Loucy (cell line): ENCODE measurements around the gene CD74.
"Not testable (repeated sequence)": the region's sequence is repeated elsewhere in the genome, so short reads cannot be mapped to it uniquely, and the experiment has no call there.

ENCODE experiments used
- H2AFZ ChIP-seq: fragments of 200-600 bp; sonication (generic); 2 replicates; pipeline ENCODE4 v1.6.0; 2016; ENCODE audit warnings: antibody characterized with exemption, mild to moderate bottlenecking, low read length, moderate library complexity
- H3F3A ChIP-seq: fragments of 200-600 bp; 2 replicates; pipeline ENCODE4 v1.6.0; 2016; ENCODE audit warnings: antibody characterized with exemption, low read depth, mild to moderate bottlenecking
- H3K27me3 ChIP-seq: fragments of 200-600 bp; sonication (generic); 2 replicates; pipeline ENCODE4 v1.6.1; 2014; ENCODE audit warnings: low read length, mild to moderate bottlenecking; ENCODE audit not compliant: insufficient read depth, poor library complexity, severe bottlenecking
- H3K36me3 ChIP-seq: fragments of 200-600 bp; sonication (generic); 2 replicates; pipeline ENCODE4 v1.6.1; 2016; ENCODE audit warnings: low read length; ENCODE audit not compliant: insufficient read depth
- H3K4me1 ChIP-seq: fragments of 200-600 bp; sonication (generic); 2 replicates; pipeline ENCODE4 v1.5.1; 2014; ENCODE audit warnings: low read length, mild to moderate bottlenecking; ENCODE audit not compliant: insufficient read depth, poor library complexity, severe bottlenecking
- H3K4me2 ChIP-seq: fragments of 200-600 bp; sonication (generic); 2 replicates; pipeline ENCODE4 v1.6.0; 2014; ENCODE audit warnings: antibody characterized with exemption, low read length, low read depth, mild to moderate bottlenecking; ENCODE audit not compliant: poor library complexity, severe bottlenecking
- H3K4me3 ChIP-seq: fragments of 200-600 bp; sonication (generic); 2 replicates; pipeline ENCODE4 v1.5.1; 2014; ENCODE audit warnings: low read length, mild to moderate bottlenecking, mixed read lengths; ENCODE audit not compliant: poor library complexity, severe bottlenecking
- H3K79me2 ChIP-seq: fragments of 200-600 bp; sonication (generic); 2 replicates; pipeline ENCODE4 v1.6.1; 2014; ENCODE audit warnings: low read length; ENCODE audit not compliant: insufficient read depth
- H3K9ac ChIP-seq: fragments of 200-600 bp; sonication (generic); 2 replicates; pipeline ENCODE4 v1.6.0; 2014; ENCODE audit warnings: mild to moderate bottlenecking, low read depth, low read length, moderate library complexity; ENCODE audit not compliant: poor library complexity, severe bottlenecking
- H3K9me2 ChIP-seq: fragments of 200-600 bp; sonication (generic); replicated peaks from 2 replicates; pipeline ENCODE4 v1.6.1; 2016; ENCODE audit warnings: low read depth, low read length, mixed read lengths
- H3K9me3 ChIP-seq: fragments of 200-600 bp; sonication (generic); 2 replicates; pipeline ENCODE4 v1.6.1; 2014; ENCODE audit warnings: mild to moderate bottlenecking, antibody characterized with exemption, low read length, low read depth; ENCODE audit not compliant: insufficient read depth
- H4K20me1 ChIP-seq: fragments of 200-600 bp; sonication (generic); 2 replicates; pipeline ENCODE4 v1.6.0; 2014; ENCODE audit warnings: antibody characterized with exemption, low read length, mild to moderate bottlenecking; ENCODE audit not compliant: insufficient read depth, poor library complexity, severe bottlenecking
- CTCF ChIP-seq: fragments of 200-600 bp; sonication (generic); conservative IDR thresholded peaks from 2 replicates; pipeline ENCODE4 v1.5.1; 2014; ENCODE audit warnings: mild to moderate bottlenecking, antibody characterized with exemption, low read length
- EZH2phosphoT487 ChIP-seq: fragments of 200-600 bp; IDR thresholded peaks from 2 replicates; pipeline ENCODE4 v1.6.1; 2018; ENCODE audit warnings: antibody characterized with exemption, mild to moderate bottlenecking, moderate library complexity, borderline replicate concordance

CD74 gene

DNA sequence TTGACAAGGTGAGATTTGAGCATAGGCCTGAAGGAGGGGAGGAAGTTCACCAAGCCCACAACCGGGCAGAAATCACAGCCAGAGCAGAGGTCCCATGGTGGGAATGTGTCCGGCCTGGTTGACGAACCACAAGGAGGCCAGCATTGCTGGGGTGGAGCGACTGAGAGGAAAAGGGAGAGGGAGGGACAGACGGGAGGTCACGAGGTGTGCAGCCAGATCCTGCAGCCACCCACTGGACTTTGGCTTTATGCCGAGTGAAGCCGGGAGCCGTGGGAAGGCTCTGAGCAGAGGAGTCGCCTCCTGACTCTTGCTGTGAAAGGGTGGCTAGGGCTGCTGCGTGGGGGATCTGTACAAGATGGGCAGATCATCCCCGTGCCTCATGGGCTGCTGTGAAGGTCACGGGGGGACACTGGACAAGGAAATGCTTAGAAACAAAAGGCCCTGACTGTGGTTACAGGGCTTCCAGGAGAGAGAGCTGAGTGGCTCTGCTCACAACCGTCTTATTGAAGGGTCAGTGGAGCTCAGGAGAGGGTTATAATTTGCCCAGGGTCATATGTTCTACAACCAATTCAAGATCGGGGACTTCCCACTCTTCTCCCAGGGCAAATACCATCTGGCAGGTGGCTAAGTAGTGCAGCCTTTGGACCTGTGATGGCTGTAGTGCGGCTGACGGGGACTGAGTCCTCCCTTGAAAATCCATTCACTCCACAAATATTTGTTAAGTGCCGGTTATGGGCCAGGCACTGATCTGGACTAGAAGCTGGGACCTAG is 15.6 kb upstream of the CD74 start:
- TF ChIP-seq EZH2phosphoT487 (no peak), CTCF (no peak)
- H3K9ac ChIP-seq, result no peak overlapping the region
- no peaks in the 10 kb centered on the region for H3K36me3 ChIP-seq
- no peaks in the 10 kb centered on the region for H3F3A ChIP-seq
- no peaks in the 10 kb centered on the region for H3K4me1 ChIP-seq
- H3K4me3 ChIP-seq, result no peak overlapping the region
- no peaks in the 10 kb centered on the region for H3K9me2 ChIP-seq
- no peaks in the 10 kb centered on the region for H3K79me2 ChIP-seq
- H2AFZ ChIP-seq, result no peak overlapping the region
- H3K27me3 ChIP-seq, result no peaks in the 10 kb centered on the region
- H3K9me3 ChIP-seq, result no peaks in the 10 kb centered on the region
- H3K4me2 ChIP-seq, result no peak overlapping the region
- H4K20me1 ChIP-seq, result no peaks in the 10 kb centered on the region

DNA sequence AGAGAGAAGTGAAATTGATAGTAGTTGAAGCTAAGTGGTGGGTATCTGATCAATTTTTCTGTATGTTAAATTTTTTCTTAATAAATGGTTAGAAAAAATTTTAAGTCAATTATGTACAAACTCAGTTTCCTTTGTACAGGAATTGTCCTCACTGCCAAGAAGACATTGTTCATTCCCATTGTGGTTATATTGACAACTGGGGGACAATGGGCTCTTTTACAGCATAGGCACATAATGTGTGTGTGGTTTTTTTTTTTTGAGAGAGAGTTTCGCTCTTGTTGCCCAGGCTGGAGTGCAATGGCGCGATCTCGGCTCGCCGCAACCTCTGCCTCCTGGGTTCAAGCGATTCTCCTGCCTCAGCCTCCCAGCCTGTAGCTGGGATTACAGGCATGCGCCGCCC is 13.5 kb upstream of the CD74 start:
- H3K9me3 ChIP-seq, H2AFZ ChIP-seq, H3F3A ChIP-seq, H3K9me2 ChIP-seq, H3K4me2 ChIP-seq, H3K4me1 ChIP-seq, H3K27me3 ChIP-seq, H3K9ac ChIP-seq, H4K20me1 ChIP-seq, H3K79me2 ChIP-seq, H3K4me3 ChIP-seq, H3K36me3 ChIP-seq: not testable (repeated sequence)

GRCh38 chr5:150422758-150423157 is 10.0 kb upstream of the CD74 start:
- TF ChIP-seq CTCF (no peak), EZH2phosphoT487 (no peak)
- H3K4me3 ChIP-seq, result no peak overlapping the region
- no peaks in the 10 kb centered on the region for H4K20me1 ChIP-seq
- H3K27me3 ChIP-seq, result no peaks in the 10 kb centered on the region
- H3K9me3 ChIP-seq, result no peaks in the 10 kb centered on the region
- no peaks in the 10 kb centered on the region for H3F3A ChIP-seq
- H3K36me3 ChIP-seq, result no peaks in the 10 kb centered on the region
- no peak overlapping the region for H3K4me2 ChIP-seq
- no peaks in the 10 kb centered on the region for H3K9me2 ChIP-seq
- H2AFZ ChIP-seq, result no peak overlapping the region
- H3K4me1 ChIP-seq, result no peaks in the 10 kb centered on the region
- no peak overlapping the region for H3K9ac ChIP-seq
- H3K79me2 ChIP-seq, result no peaks in the 10 kb centered on the region

DNA sequence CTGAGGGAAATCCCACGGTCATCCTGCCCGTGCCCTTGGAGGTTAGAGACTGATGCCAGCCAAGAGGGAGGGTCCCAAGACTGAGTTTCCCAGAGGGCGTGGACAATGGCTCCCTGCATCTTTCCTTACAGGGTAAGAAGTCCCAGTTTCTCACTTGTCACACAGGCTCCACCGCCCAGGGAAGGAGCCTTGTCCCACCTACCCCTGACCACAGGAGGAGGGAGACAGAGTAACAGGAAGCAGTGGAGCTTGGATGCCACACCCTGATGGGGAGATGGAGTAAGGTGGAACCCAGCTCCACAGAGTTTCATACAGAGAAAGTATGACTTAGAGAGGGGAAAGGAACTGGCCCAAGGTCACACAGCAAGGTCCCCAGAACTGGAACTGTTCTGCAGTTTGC is 9.4 kb upstream of the CD74 start:
- Histone ChIP-seq H3K4me1 (no peaks in the 10 kb centered on the region), H3F3A (no peaks in the 10 kb centered on the region), H3K9me2 (no peaks in the 10 kb centered on the region), H3K4me3 (no peak overlapping the region), H3K27me3 (no peaks in the 10 kb centered on the region), H3K4me2 (no peak overlapping the region), H2AFZ (no peak overlapping the region), H3K9ac (no peak overlapping the region), H3K9me3 (no peaks in the 10 kb centered on the region), H3K79me2 (no peaks in the 10 kb centered on the region), H3K36me3 (no peaks in the 10 kb centered on the region), H4K20me1 (no peaks in the 10 kb centered on the region)
- TF ChIP-seq CTCF, result no peak
- TF ChIP-seq EZH2phosphoT487, result no peak
